K562 (cell line): ENCODE results near the gene ARRB2. TPM values are rescaled to one million over a fixed set of nuclear protein-coding genes. Genes with fewer than 3 reads are reported as not detected.

Experiments
- ATAC-seq: fragments of 200-7000 bp; cut with Tn5 transposase; 3 replicates; pipeline ENCODE4 v1.9.1; 2020; ENCODE audit warnings: moderate library complexity
- BruUV-seq: library from RNA; stranded (reverse); fragments of 400-500 nt; replicated peaks from 2 replicates; lab custom pipeline; 2021; lab: Mats Ljungman, UMichigan
- CTCF ChIA-PET: fragments of 300-600 bp; formaldehyde crosslinking; extraction: SDS; loops from one replicate; lab custom pipeline; 2021; ENCODE audit warnings: low intra/inter-chr PET ratio; lab: Yijun Ruan, JAX
- POLR2A ChIA-PET: fragments of 300-600, 350-650 bp; sonication (Branson Sonifier 250); formaldehyde crosslinking; extraction: SDS; loops from one replicate; lab custom pipeline; 2021; ENCODE audit warnings: antibody characterized with exemption, inconsistent platforms; lab: Yijun Ruan, JAX
- DNase-seq, 4 experiments: peaks; one replicate each; pipeline versions ENCODE4 v3.0.0 to v3.0.0-alpha.2; 2011 to 2018; ENCODE audit warnings: low spot score in 3 of 4, mixed read lengths in 3 of 4; ENCODE audit errors: extremely low read depth in 1 of 4
- FAIRE-seq: peaks from 2 replicates; lab custom pipeline; 2011; peaks lifted over from hg19 to GRCh38; lab: Jason Lieb, UNC
- H2AFZ ChIP-seq: 2 replicates; pipeline ENCODE4 v1.6.0; 2011; ENCODE audit warnings: low read depth, low read length, control low read depth, inconsistent platforms
- H3K27ac ChIP-seq: fragments of 200-600 bp; 3 replicates; pipeline ENCODE4 v1.8.0; 2011; ENCODE audit warnings: low read depth, mild to moderate bottlenecking, control low read depth, inconsistent platforms, low read length, moderate library complexity, mixed read lengths; ENCODE audit errors: extremely low read depth
- H3K27me3 ChIP-seq, 2 experiments: fragments of 300-600 bp in 1 of 2; 2 replicates in 1 of 2; 3 replicates in 1 of 2; pipeline versions ENCODE4 v1.6.0 to v1.8.0; 2011; ENCODE audit warnings: inconsistent platforms in 2 of 2, low read length in 2 of 2, mild to moderate bottlenecking in 1 of 2, mixed read lengths in 1 of 2, moderate library complexity in 1 of 2; ENCODE audit not compliant: control insufficient read depth in 2 of 2, insufficient read depth in 2 of 2
- H3K36me3 ChIP-seq: fragments of 300-600 bp; 3 replicates; pipeline ENCODE4 v1.8.0; 2011; ENCODE audit warnings: mild to moderate bottlenecking, low read length, inconsistent platforms; ENCODE audit not compliant: control insufficient read depth, insufficient read depth
- H3K4me1 ChIP-seq, 2 experiments: fragments of 200-600 bp in 1 of 2; replicated peaks in 1 of 2; 2 replicates in 1 of 2; 3 replicates in 1 of 2; pipeline versions ENCODE4 v1.5.1 to v1.8.0; 2011; ENCODE audit warnings: inconsistent platforms in 2 of 2, low read length in 2 of 2, mild to moderate bottlenecking in 1 of 2, mixed read lengths in 1 of 2, moderate library complexity in 1 of 2; ENCODE audit not compliant: control insufficient read depth in 2 of 2, insufficient read depth in 2 of 2
- H3K4me2 ChIP-seq: 2 replicates; pipeline ENCODE4 v1.6.1; 2011; ENCODE audit warnings: low read length, control low read depth, inconsistent platforms, mixed read lengths; ENCODE audit not compliant: insufficient read depth
- H3K4me3 ChIP-seq: fragments of 200-600 bp; sonication (generic), shearing (Covaris generic); 2 replicates; pipeline ENCODE4 v1.5.1; 2016; ENCODE audit warnings: control low read depth, inconsistent platforms
- H3K79me2 ChIP-seq: fragments of 200-600 bp; 3 replicates; pipeline ENCODE4 v1.8.0; 2011; ENCODE audit warnings: low read length, inconsistent platforms; ENCODE audit not compliant: control insufficient read depth, insufficient read depth
- H3K9ac ChIP-seq, 2 experiments: 2 replicates each; pipeline versions ENCODE4 v1.6.0 to v1.6.1; 2011; ENCODE audit warnings: low read depth in 2 of 2, low read length in 2 of 2, control low read depth in 1 of 2, inconsistent platforms in 1 of 2, mild to moderate bottlenecking in 1 of 2, mixed read lengths in 1 of 2; ENCODE audit not compliant: insufficient read depth in 1 of 2
- H3K9me1 ChIP-seq: one replicate; pipeline ENCODE4 v1.6.0; 2011; ENCODE audit warnings: inconsistent platforms, mild to moderate bottlenecking, low read length, moderate library complexity; ENCODE audit not compliant: control insufficient read depth, insufficient read depth
- H3K9me3 ChIP-seq: replicated peaks from 2 replicates; pipeline ENCODE4 v1.5.1; 2011; ENCODE audit warnings: low read depth, low read length, inconsistent platforms; ENCODE audit not compliant: control insufficient read depth, insufficient read depth
- H4K20me1 ChIP-seq: replicated peaks from 2 replicates; pipeline ENCODE4 v1.6.1; 2011; ENCODE audit warnings: low read length, inconsistent platforms, mixed read lengths; ENCODE audit not compliant: control insufficient read depth, insufficient read depth
- ATF3 ChIP-seq, 2 experiments: fragments of 450-650 bp in 1 of 2; sonication (generic) in 1 of 2; formaldehyde crosslinking in 1 of 2; IDR thresholded peaks in 1 of 2; conservative IDR thresholded peaks in 1 of 2; 2 replicates each; pipeline versions ENCODE4 v1.6.1 to v1.8.1; 2016 to 2023; ENCODE audit warnings: mild to moderate bottlenecking in 2 of 2, moderate library complexity in 2 of 2, inconsistent platforms in 1 of 2, missing genetic modification reagents in 1 of 2
- CBFA2T3 ChIP-seq: fragments of 450-650 bp; IDR thresholded peaks from 2 replicates; pipeline ENCODE4 v1.6.1; 2017
- HMBOX1 ChIP-seq: sonication (generic); IDR thresholded peaks from 2 replicates; pipeline ENCODE4 v1.6.1; 2016
- JUND ChIP-seq, 2 experiments: IDR thresholded peaks; 2 replicates in 1 of 2; 3 replicates in 1 of 2; pipeline ENCODE4 v1.6.1; 2011; ENCODE audit warnings: borderline replicate concordance in 2 of 2, low read depth in 2 of 2, low read length in 2 of 2, improper control_type of control experiment in 1 of 2, missing biosample characterization in 1 of 2, missing genetic modification characterization in 1 of 2, missing genetic modification reagents in 1 of 2
- KDM1A ChIP-seq, 2 experiments: fragments of 450-650 bp; IDR thresholded peaks; 2 replicates each; pipeline ENCODE4 v1.6.1; 2016; ENCODE audit warnings: mild to moderate bottlenecking in 2 of 2
- MCM2 ChIP-seq: fragments of 450-650 bp; IDR thresholded peaks from 2 replicates; pipeline ENCODE4 v1.6.1; 2017; ENCODE audit warnings: low read depth, mild to moderate bottlenecking
- MXI1 ChIP-seq: IDR thresholded peaks from 2 replicates; pipeline ENCODE4 v1.6.1; 2011; ENCODE audit warnings: low read depth, mild to moderate bottlenecking, improper control_type of control experiment, low read length
- NFIC ChIP-seq: fragments of 450-650 bp; IDR thresholded peaks from 2 replicates; pipeline ENCODE4 v1.6.1; 2017; ENCODE audit warnings: mild to moderate bottlenecking, inconsistent platforms
- RB1 ChIP-seq: fragments of 450-650 bp; IDR thresholded peaks from 2 replicates; pipeline ENCODE4 v1.6.1; 2017; ENCODE audit warnings: low read depth, mild to moderate bottlenecking
- ZNF395 ChIP-seq: fragments of 200-800 bp; sonication (Bioruptor generic); IDR thresholded peaks from 2 replicates; pipeline ENCODE4 v1.6.1; 2017; ENCODE audit warnings: missing genetic modification characterization, missing compliant biosample characterization
- WGBS: fragments of 100-300 bp; shearing (Covaris generic); methylation state at CpG from one replicate; pipeline ENCODE4 v1.1.6; 2016; ENCODE audit warnings: low coverage, mixed read lengths; ENCODE audit not compliant: insufficient coverage; ENCODE audit errors: missing lambda C conversion rate; 5-methylcytosine and 5-hydroxymethylcytosine counted together
- in situ Hi-C: fragments of 300-500 bp; cut with MboI; formaldehyde crosslinking; loops from 4 replicates; pipeline ENCODE4 v1.15.0; 2018; ENCODE audit warnings: inconsistent platforms, mixed read lengths
- intact Hi-C: fragments of 100-400 bp; cut with micrococcal nuclease; formaldehyde crosslinking; loops from 2 replicates; pipeline ENCODE4 v1.14.2; 2022
- polyA plus RNA-seq, 8 experiments: library from polyadenylated mRNA; depleted of rRNA in 4 of 8; stranded (reverse) in 5 of 8; unstranded in 3 of 8; fragments of >200 nt; fragmentation: Nextera tagmentation in 2 of 8; fragmentation: Illumina TruSeq in 1 of 8; extraction: Ambion mirVana in 2 of 8; extraction: Trizol in 1 of 8; gene quantifications; 2 replicates each; pipeline versions ENCODE4 v1.2.1 to v1.2.3, GENCODE V29; 2011 to 2014; ENCODE audit warnings: inconsistent platforms in 1 of 8, missing spikeins in 1 of 8
- total RNA-seq, 7 experiments: library from RNA; depleted of rRNA in 6 of 7; stranded (reverse); fragments of >200 nt in 6 of 7; fragmentation: Illumina TruSeq in 2 of 7; extraction: Trizol in 2 of 7; gene quantifications; 2 replicates each; pipeline versions ENCODE4 v1.2.1 to v1.2.3, GENCODE V29; 2011 to 2021; ENCODE audit warnings: low replicate concordance in 1 of 7

Gene ARRB2
- total and polyA plus RNA-seq, 9 of the 15 experiments (the other 6 are each of a cell fraction or from before 2014, with no cell fraction given) = 0.79 to 15.3 (median 8.8) TPM

GRCh38 chr17:4678448-4679026, 31.9 kb upstream of the ARRB2 start:
- ChIA-PET CTCF (no interaction called here), POLR2A (no interaction called here)
- ATAC-seq (no peak), FAIRE-seq (peak; percentile 35), DNase-seq (peak in 2 of 4 experiments; percentile 19 to 35)
- H3K36me3 ChIP-seq = peaks cover 83% of the 10 kb centered on the region; the same call in 2 of the 3 replicates
- no TSS peak for BruUV-seq
- H3K4me2 ChIP-seq = no peak overlapping the region
- TF ChIP-seq CBFA2T3 (peak; percentile 19; the same call in 1 of the 2 replicates), ZNF395 (CRISPR knock-in tag) (0 out of 2 replicates have a peak, but pooled peaks have one; percentile 18), RB1 (no peak), ATF3 (IDR thresholded peaks at IDR 0.05) (peak; percentile 26; the same call in 1 of the 2 replicates), ATF3 (CRISPR knock-in tag; conservative IDR thresholded peaks at IDR 0.05) (no peak), MCM2 (no peak), NFIC (peak; percentile 79), KDM1A (IDR thresholded peaks at IDR 0.05) (peak; percentile 83 to 87), MXI1 (no peak), HMBOX1 (peak; percentile 73), JUND (IDR thresholded peaks at IDR 0.05; ENCODE audit: borderline replicate concordance, low read depth, low read length) (0 out of 2 replicates have a peak, but pooled peaks have one; percentile 7), JUND (tag; IDR thresholded peaks at IDR 0.05; ENCODE audit: borderline replicate concordance, low read depth, low read length) (no peak)
- H3K9me1 ChIP-seq = no peaks in the 10 kb centered on the region
- in situ Hi-C loops = no loop called here
- H3K79me2 ChIP-seq = no peaks in the 10 kb centered on the region
- H3K27me3 ChIP-seq = no peaks in the 10 kb centered on the region
- H3K9ac ChIP-seq = no peak overlapping the region
- no peak overlapping the region for H3K4me3 ChIP-seq
- intact Hi-C loops = no loop called here
- H4K20me1 ChIP-seq = no peaks in the 10 kb centered on the region
- 33% methylated on average over 9 of the region's 14 CpGs for WGBS
- no peak overlapping the region for H2AFZ ChIP-seq
- H3K9me3 ChIP-seq = no peaks in the 10 kb centered on the region
- H3K4me1 ChIP-seq = no peaks in the 10 kb centered on the region; a peak in 2 of 5 replicates
- H3K27ac ChIP-seq = no peak overlapping the region
